DOHH2 (cell line): ENCODE results near the gene PLA2G3.

Source experiments
- H3F3A ChIP-seq: fragments of 200-600 bp; sonication (generic), shearing (Covaris generic); 2 replicates; pipeline ENCODE4 v1.6.0; 2016; ENCODE audit warnings: antibody characterized with exemption, mild to moderate bottlenecking; ENCODE audit not compliant: control insufficient read depth, insufficient read depth
- H3K27ac ChIP-seq: fragments of 200-600 bp; sonication (generic); 2 replicates; pipeline ENCODE4 v1.5.1; 2014; ENCODE audit warnings: low read depth, mild to moderate bottlenecking, low read length, moderate library complexity
- H3K27me3 ChIP-seq: fragments of 200-600 bp; sonication (generic); 2 replicates; pipeline ENCODE4 v1.6.1; 2014; ENCODE audit warnings: mild to moderate bottlenecking, low read length, mixed read lengths; ENCODE audit not compliant: control insufficient read depth
- H3K36me3 ChIP-seq: fragments of 200-600 bp; sonication (generic); 2 replicates; pipeline ENCODE4 v1.6.1; 2014; ENCODE audit warnings: mild to moderate bottlenecking, low read length, moderate library complexity, mixed read lengths; ENCODE audit not compliant: control insufficient read depth
- H3K4me1 ChIP-seq: fragments of 200-600 bp; sonication (generic); 2 replicates; pipeline ENCODE4 v1.6.1; 2014; ENCODE audit warnings: mild to moderate bottlenecking, low read length, mixed read lengths; ENCODE audit not compliant: control insufficient read depth
- H3K4me2 ChIP-seq: fragments of 200-600 bp; sonication (generic); 2 replicates; pipeline ENCODE4 v1.6.0; 2014; ENCODE audit warnings: mild to moderate bottlenecking, low read length, moderate library complexity
- H3K4me3 ChIP-seq: fragments of 200-600 bp; sonication (generic); 2 replicates; pipeline ENCODE4 v1.5.1; 2014; ENCODE audit warnings: mild to moderate bottlenecking, low read length, mixed read lengths
- H3K79me2 ChIP-seq: fragments of 200-600 bp; sonication (generic); 2 replicates; pipeline ENCODE4 v1.6.1; 2014; ENCODE audit warnings: mild to moderate bottlenecking, low read length, mixed read lengths; ENCODE audit not compliant: control insufficient read depth
- H3K9me2 ChIP-seq: fragments of 200-600 bp; sonication (generic); replicated peaks from 2 replicates; pipeline ENCODE4 v1.6.1; 2014; ENCODE audit warnings: mild to moderate bottlenecking, low read length, mixed read lengths; ENCODE audit not compliant: control insufficient read depth
- H3K9me3 ChIP-seq: fragments of 200-600 bp; sonication (generic); 2 replicates; pipeline ENCODE4 v1.6.1; 2014; ENCODE audit warnings: antibody characterized with exemption, low read length, mixed read lengths; ENCODE audit not compliant: control insufficient read depth, insufficient read depth
- H4K20me1 ChIP-seq: fragments of 200-600 bp; sonication (generic); 2 replicates; pipeline ENCODE4 v1.6.0; 2014; ENCODE audit warnings: low read depth, mild to moderate bottlenecking, antibody characterized with exemption, low read length, moderate library complexity; ENCODE audit not compliant: control insufficient read depth, insufficient read depth
- CTCF ChIP-seq: fragments of 200-600 bp; sonication (generic); IDR thresholded peaks from one replicate; pipeline ENCODE4 v1.5.1; 2014; ENCODE audit warnings: antibody characterized with exemption, mild to moderate bottlenecking, low read depth, low read length; ENCODE audit not compliant: poor library complexity, severe bottlenecking
- EZH2phosphoT487 ChIP-seq: fragments of 200-600 bp; sonication (generic); IDR thresholded peaks from 2 replicates; pipeline ENCODE4 v1.6.1; 2017; ENCODE audit warnings: borderline replicate concordance, mild to moderate bottlenecking, antibody characterized with exemption, low read length, moderate library complexity, mixed read lengths

Gene PLA2G3

GRCh38 chr22:31127181-31127772 lies 13.0 kb downstream of the PLA2G3 start:
- H3K27me3 ChIP-seq, result no peaks in the 10 kb centered on the region
- H3K36me3 ChIP-seq, result no peaks in the 10 kb centered on the region
- H3K9me3 ChIP-seq, result no peaks in the 10 kb centered on the region
- H3K27ac ChIP-seq, result no peak overlapping the region
- peak overlapping the region; percentile 19; the same call in 1 of the 2 replicates for H3K4me2 ChIP-seq
- H3F3A ChIP-seq, result no peaks in the 10 kb centered on the region
- H3K4me3 ChIP-seq, result no peak overlapping the region
- peaks cover 9% of the 10 kb centered on the region for H3K4me1 ChIP-seq
- TF ChIP-seq CTCF (no peak), EZH2phosphoT487 (no peak)
- no peaks in the 10 kb centered on the region for H3K9me2 ChIP-seq
- H3K79me2 ChIP-seq, result no peaks in the 10 kb centered on the region
- H4K20me1 ChIP-seq, result no peaks in the 10 kb centered on the region

- TF ChIP-seq CTCF (no peak), EZH2phosphoT487 (no peak)
- no peaks in the 10 kb centered on the region for H3K36me3 ChIP-seq
- no peaks in the 10 kb centered on the region for H3K27me3 ChIP-seq
- no peaks in the 10 kb centered on the region for H3F3A ChIP-seq
- no peaks in the 10 kb centered on the region for H3K79me2 ChIP-seq
- no peak overlapping the region for H3K27ac ChIP-seq
- H3K4me1 ChIP-seq, result peaks cover 9% of the 10 kb centered on the region
- H3K9me2 ChIP-seq, result no peaks in the 10 kb centered on the region
- H3K9me3 ChIP-seq, result no peaks in the 10 kb centered on the region
- no peak overlapping the region for H3K4me2 ChIP-seq
- H4K20me1 ChIP-seq, result no peaks in the 10 kb centered on the region
- no peak overlapping the region for H3K4me3 ChIP-seq
Measured at GRCh38 chr22:31126869-31127175, 13.5 kb downstream of the PLA2G3 start.

- Histone ChIP-seq H3K36me3 (no peaks in the 10 kb centered on the region), H3K27ac (no peak overlapping the region), H3K9me2 (no peaks in the 10 kb centered on the region), H3K9me3 (no peaks in the 10 kb centered on the region), H3K4me2 (no peak overlapping the region), H3K27me3 (no peaks in the 10 kb centered on the region), H3F3A (no peaks in the 10 kb centered on the region), H4K20me1 (no peaks in the 10 kb centered on the region), H3K4me3 (no peak overlapping the region), H3K79me2 (no peaks in the 10 kb centered on the region), H3K4me1 (peaks cover 9% of the 10 kb centered on the region)
- TF ChIP-seq CTCF, result no peak
- TF ChIP-seq EZH2phosphoT487, result no peak
Measured at GRCh38 chr22:31126128-31126868, 14.0 kb downstream of the PLA2G3 start.
